ENCODE data around the gene SLC7A10. TPM values are rescaled to one million over a fixed set of nuclear protein-coding genes. Genes with fewer than 3 reads are reported as not detected.

SLC7A10 gene
- total RNA-seq, 1 donor from 2014 or later, result 0.32 TPM

- intact Hi-C loops (cut with DNase I), result no loop called here
- ATAC-seq, result no peak
- no peak for DNase-seq (ENCODE audit: missing footprints)
These were observed 32.2 kb upstream of the SLC7A10 start for GRCh38 chr19:33257828-33258227.

GRCh38 chr19:33256261-33256660 lies 30.6 kb upstream of the SLC7A10 start:
- DNase-seq (ENCODE audit: missing footprints) (no peak), ATAC-seq (no peak)
- intact Hi-C loops (cut with DNase I), result no loop called here

GRCh38 chr19:33255781-33256180 lies 30.1 kb upstream of the SLC7A10 start:
- no peak for DNase-seq (ENCODE audit: missing footprints)
- no peak for ATAC-seq
- intact Hi-C loops (cut with DNase I), result no loop called here

GRCh38 chr19:33254245-33254824 lies 28.7 kb upstream of the SLC7A10 start:
- intact Hi-C loops (cut with DNase I), result no loop called here

GRCh38 chr19:33252971-33253370 lies 27.3 kb upstream of the SLC7A10 start:
- ATAC-seq (no peak), DNase-seq (ENCODE audit: missing footprints) (peak; percentile 66)
- intact Hi-C loops (cut with DNase I), result no loop called here

More at GRCh38 chr19:33254245-33254824, 28.7 kb upstream of the SLC7A10 start:
- DNase-seq (ENCODE audit: missing footprints), result no peak
- no peak for ATAC-seq

- no peak for ATAC-seq
- intact Hi-C loops (cut with DNase I), result no loop called here
- no peak for DNase-seq (ENCODE audit: missing footprints)
These were observed 26.8 kb upstream of the SLC7A10 start for GRCh38 chr19:33252418-33252962.

GRCh38 chr19:33251526-33252090 lies 26.0 kb upstream of the SLC7A10 start:
- intact Hi-C loops (cut with DNase I), result no loop called here
- ATAC-seq, result no peak
- peak; percentile 9 for DNase-seq (ENCODE audit: missing footprints)

- no peak for ATAC-seq
- DNase-seq (ENCODE audit: missing footprints), result peak; percentile 23
- intact Hi-C loops (cut with DNase I), result no loop called here
These were observed 25.4 kb upstream of the SLC7A10 start for GRCh38 chr19:33251076-33251475.

GRCh38 chr19:33250500-33250899 lies 24.9 kb upstream of the SLC7A10 start:
- ATAC-seq (no peak), DNase-seq (ENCODE audit: missing footprints) (peak; percentile 0)
- intact Hi-C loops (cut with DNase I), result no loop called here

- DNase-seq (ENCODE audit: missing footprints), result no peak
- intact Hi-C loops (cut with DNase I), result loop anchor here (10.0 kb wide), 1 partner anchor 55 kb away; the partner anchor contains the start of gene CEBPA
- no peak for ATAC-seq
These were observed 24.2 kb upstream of the SLC7A10 start for GRCh38 chr19:33249740-33250366.

- intact Hi-C loops (cut with DNase I), result loop anchor here (10.0 kb wide), 1 partner anchor 56 kb away; the partner anchor contains the start of gene CEBPA
- DNase-seq (ENCODE audit: missing footprints), result peak; percentile 83
- peak; percentile 36 for ATAC-seq
These were observed 23.4 kb upstream of the SLC7A10 start for GRCh38 chr19:33248954-33249613.

- ATAC-seq (no peak), DNase-seq (ENCODE audit: missing footprints) (peak; percentile 58)
- intact Hi-C loops (cut with DNase I), result loop anchor here (10.0 kb wide), 1 partner anchor 56 kb away; the partner anchor contains the start of gene CEBPA
These were observed 22.9 kb upstream of the SLC7A10 start for GRCh38 chr19:33248553-33248953.

- peak; percentile 37 for DNase-seq (ENCODE audit: missing footprints)
- intact Hi-C loops (cut with DNase I), result loop anchor here (10.0 kb wide), 1 partner anchor 57 kb away; the partner anchor contains the start of gene CEBPA
- no peak for ATAC-seq
These were observed 22.5 kb upstream of the SLC7A10 start for GRCh38 chr19:33248104-33248503.

GRCh38 chr19:33247441-33247819 lies 21.8 kb upstream of the SLC7A10 start:
- ATAC-seq, result no peak
- intact Hi-C loops (cut with DNase I), result loop anchor here (10.0 kb wide), 1 partner anchor 57 kb away; the partner anchor contains the start of gene CEBPA

GRCh38 chr19:33246709-33247440 lies 21.2 kb upstream of the SLC7A10 start:
- ATAC-seq (no peak), DNase-seq (ENCODE audit: missing footprints) (peak; percentile 47)
- intact Hi-C loops (cut with DNase I), result loop anchor here (10.0 kb wide), 1 partner anchor 58 kb away; the partner anchor contains the start of gene CEBPA

More at GRCh38 chr19:33247441-33247819, 21.8 kb upstream of the SLC7A10 start:
- peak; percentile 55 for DNase-seq (ENCODE audit: missing footprints)

- ATAC-seq (peak; percentile 58), DNase-seq (ENCODE audit: missing footprints) (peak; percentile 76)
- intact Hi-C loops (cut with DNase I), result loop anchor here (10.0 kb wide), 1 partner anchor 59 kb away; the partner anchor contains the start of gene CEBPA
These were observed 20.5 kb upstream of the SLC7A10 start for GRCh38 chr19:33245948-33246708.

- DNase-seq (ENCODE audit: missing footprints), result peak; percentile 14
- ATAC-seq, result no peak
- intact Hi-C loops (cut with DNase I), result loop anchor here (10.0 kb wide), 1 partner anchor 62 kb away; the partner anchor contains the start of gene CEBPA
These were observed 17.3 kb upstream of the SLC7A10 start for GRCh38 chr19:33242911-33243310.
